K562 (cell line): ENCODE data around the gene BMS1. TPM values are rescaled to one million over a fixed set of nuclear protein-coding genes. Genes with fewer than 3 reads are reported as not detected.

Source experiments
- ATAC-seq: fragments of 200-7000 bp; cut with Tn5 transposase; 3 replicates; pipeline ENCODE4 v1.9.1; 2020; ENCODE audit warnings: moderate library complexity
- BruUV-seq: library from RNA; stranded (reverse); fragments of 400-500 nt; replicated peaks from 2 replicates; lab custom pipeline; 2021; lab: Mats Ljungman, UMichigan
- CTCF ChIA-PET: fragments of 300-600 bp; formaldehyde crosslinking; extraction: SDS; loops from one replicate; lab custom pipeline; 2021; ENCODE audit warnings: low intra/inter-chr PET ratio; lab: Yijun Ruan, JAX
- POLR2A ChIA-PET: fragments of 300-600, 350-650 bp; sonication (Branson Sonifier 250); formaldehyde crosslinking; extraction: SDS; loops from one replicate; lab custom pipeline; 2021; ENCODE audit warnings: antibody characterized with exemption, inconsistent platforms; lab: Yijun Ruan, JAX
- DNase-seq, 4 experiments: peaks; one replicate each; pipeline versions ENCODE4 v3.0.0 to v3.0.0-alpha.2; 2011 to 2018; ENCODE audit warnings: low spot score in 3 of 4, mixed read lengths in 3 of 4; ENCODE audit errors: extremely low read depth in 1 of 4
- FAIRE-seq: peaks from 2 replicates; lab custom pipeline; 2011; peaks lifted over from hg19 to GRCh38; lab: Jason Lieb, UNC
- H2AFZ ChIP-seq: 2 replicates; pipeline ENCODE4 v1.6.0; 2011; ENCODE audit warnings: low read depth, low read length, control low read depth, inconsistent platforms
- H3K27ac ChIP-seq: fragments of 200-600 bp; 3 replicates; pipeline ENCODE4 v1.8.0; 2011; ENCODE audit warnings: low read depth, mild to moderate bottlenecking, control low read depth, inconsistent platforms, low read length, moderate library complexity, mixed read lengths; ENCODE audit errors: extremely low read depth
- H3K27me3 ChIP-seq, 2 experiments: fragments of 300-600 bp in 1 of 2; 2 replicates in 1 of 2; 3 replicates in 1 of 2; pipeline versions ENCODE4 v1.6.0 to v1.8.0; 2011; ENCODE audit warnings: inconsistent platforms in 2 of 2, low read length in 2 of 2, mild to moderate bottlenecking in 1 of 2, mixed read lengths in 1 of 2, moderate library complexity in 1 of 2; ENCODE audit not compliant: control insufficient read depth in 2 of 2, insufficient read depth in 2 of 2
- H3K36me3 ChIP-seq: fragments of 300-600 bp; 3 replicates; pipeline ENCODE4 v1.8.0; 2011; ENCODE audit warnings: mild to moderate bottlenecking, low read length, inconsistent platforms; ENCODE audit not compliant: control insufficient read depth, insufficient read depth
- H3K4me1 ChIP-seq, 2 experiments: fragments of 200-600 bp in 1 of 2; replicated peaks in 1 of 2; 2 replicates in 1 of 2; 3 replicates in 1 of 2; pipeline versions ENCODE4 v1.5.1 to v1.8.0; 2011; ENCODE audit warnings: inconsistent platforms in 2 of 2, low read length in 2 of 2, mild to moderate bottlenecking in 1 of 2, mixed read lengths in 1 of 2, moderate library complexity in 1 of 2; ENCODE audit not compliant: control insufficient read depth in 2 of 2, insufficient read depth in 2 of 2
- H3K4me2 ChIP-seq: 2 replicates; pipeline ENCODE4 v1.6.1; 2011; ENCODE audit warnings: low read length, control low read depth, inconsistent platforms, mixed read lengths; ENCODE audit not compliant: insufficient read depth
- H3K4me3 ChIP-seq: fragments of 200-600 bp; sonication (generic), shearing (Covaris generic); 2 replicates; pipeline ENCODE4 v1.5.1; 2016; ENCODE audit warnings: control low read depth, inconsistent platforms
- H3K79me2 ChIP-seq: fragments of 200-600 bp; 3 replicates; pipeline ENCODE4 v1.8.0; 2011; ENCODE audit warnings: low read length, inconsistent platforms; ENCODE audit not compliant: control insufficient read depth, insufficient read depth
- H3K9ac ChIP-seq, 2 experiments: 2 replicates each; pipeline versions ENCODE4 v1.6.0 to v1.6.1; 2011; ENCODE audit warnings: low read depth in 2 of 2, low read length in 2 of 2, control low read depth in 1 of 2, inconsistent platforms in 1 of 2, mild to moderate bottlenecking in 1 of 2, mixed read lengths in 1 of 2; ENCODE audit not compliant: insufficient read depth in 1 of 2
- H3K9me1 ChIP-seq: one replicate; pipeline ENCODE4 v1.6.0; 2011; ENCODE audit warnings: inconsistent platforms, mild to moderate bottlenecking, low read length, moderate library complexity; ENCODE audit not compliant: control insufficient read depth, insufficient read depth
- H3K9me3 ChIP-seq: replicated peaks from 2 replicates; pipeline ENCODE4 v1.5.1; 2011; ENCODE audit warnings: low read depth, low read length, inconsistent platforms; ENCODE audit not compliant: control insufficient read depth, insufficient read depth
- H4K20me1 ChIP-seq: replicated peaks from 2 replicates; pipeline ENCODE4 v1.6.1; 2011; ENCODE audit warnings: low read length, inconsistent platforms, mixed read lengths; ENCODE audit not compliant: control insufficient read depth, insufficient read depth
- ATF6 ChIP-seq: sonication (generic); formaldehyde crosslinking; IDR thresholded peaks from 2 replicates; pipeline ENCODE4 v1.4.0; 2020; ENCODE audit warnings: mild to moderate bottlenecking, missing genetic modification reagents
- CAMTA2 ChIP-seq: fragments of 250-450 bp; sonication (Bioruptor Pico); conservative IDR thresholded peaks from 2 replicates; pipeline ENCODE4 v1.5.1; 2022
- CBX3 ChIP-seq, 2 experiments: IDR thresholded peaks; 1 replicate in 1 of 2; 2 replicates in 1 of 2; pipeline ENCODE4 v1.6.1; 2012; ENCODE audit warnings: inconsistent platforms in 2 of 2, low read length in 2 of 2, borderline replicate concordance in 1 of 2, control low read depth in 1 of 2
- ELF4 ChIP-seq: fragments of 450-650 bp; formaldehyde crosslinking; IDR thresholded peaks from 2 replicates; pipeline ENCODE4 v1.4.0; 2022; ENCODE audit warnings: missing genetic modification characterization
- ETS2 ChIP-seq: IDR thresholded peaks from 2 replicates; pipeline ENCODE4 v1.6.1; 2016; ENCODE audit warnings: borderline replicate concordance, missing genetic modification characterization, mild to moderate bottlenecking, moderate library complexity, missing compliant biosample characterization; ENCODE audit not compliant: poor library complexity, severe bottlenecking
- GABPB2 ChIP-seq: fragments of 250-450 bp; sonication (Bioruptor Pico); conservative IDR thresholded peaks from 2 replicates; pipeline ENCODE4 v1.5.1; 2021; ENCODE audit warnings: mild to moderate bottlenecking
- HIVEP1 ChIP-seq: fragments of 250-450 bp; sonication (Bioruptor Pico); IDR thresholded peaks from 2 replicates; pipeline ENCODE4 v1.4.0; 2020; ENCODE audit warnings: mild to moderate bottlenecking
- KAT7 ChIP-seq: sonication (generic); formaldehyde crosslinking; IDR thresholded peaks from 2 replicates; pipeline ENCODE4 v1.8.0; 2022; ENCODE audit warnings: missing genetic modification reagents, mild to moderate bottlenecking, borderline replicate concordance
- PHB2 ChIP-seq: fragments of 450-650 bp; IDR thresholded peaks from 2 replicates; pipeline ENCODE4 v1.6.1; 2017; ENCODE audit warnings: low read depth
- POLR2A ChIP-seq: fragments of 450-650 bp; conservative IDR thresholded peaks from 2 replicates; pipeline ENCODE4 v1.6.1; 2016
- RBM25 ChIP-seq: fragments of 200-400 bp; formaldehyde crosslinking; IDR thresholded peaks from 2 replicates; pipeline ENCODE4 v1.6.1; 2018; ENCODE audit warnings: low read length, low read depth, moderate library complexity; ENCODE audit not compliant: severe bottlenecking
- SAFB2 ChIP-seq: fragments of 200-400 bp; formaldehyde crosslinking; IDR thresholded peaks from 2 replicates; pipeline ENCODE4 v1.6.1; 2018; ENCODE audit warnings: borderline replicate concordance, low read length, low read depth, moderate library complexity; ENCODE audit not compliant: severe bottlenecking
- SMARCB1 ChIP-seq: IDR thresholded peaks from 2 replicates; pipeline ENCODE4 v1.6.1; 2011; ENCODE audit warnings: improper control_type of control experiment, low read depth; ENCODE audit not compliant: insufficient read length
- SMC3 ChIP-seq: conservative IDR thresholded peaks from 2 replicates; pipeline ENCODE4 v1.6.1; 2011; ENCODE audit warnings: low read depth, low read length, improper control_type of control experiment; ENCODE audit not compliant: insufficient read depth
- SP2 ChIP-seq: IDR thresholded peaks from 2 replicates; pipeline ENCODE4 v1.6.1; 2011; ENCODE audit warnings: mild to moderate bottlenecking, low read depth, low read length, moderate library complexity; ENCODE audit not compliant: poor library complexity, severe bottlenecking; ENCODE audit errors: extremely low read depth
- TCF7L2 ChIP-seq: fragments of 150-350 bp; IDR thresholded peaks from 2 replicates; pipeline ENCODE4 v1.6.1; 2016; ENCODE audit warnings: low read depth, mild to moderate bottlenecking, low read length, moderate library complexity
- ZNF124 ChIP-seq: sonication (generic); formaldehyde crosslinking; IDR thresholded peaks from 2 replicates; pipeline ENCODE4 v1.8.1; 2022; ENCODE audit warnings: missing genetic modification reagents
- WGBS: fragments of 100-300 bp; shearing (Covaris generic); methylation state at CpG from one replicate; pipeline ENCODE4 v1.1.6; 2016; ENCODE audit warnings: low coverage, mixed read lengths; ENCODE audit not compliant: insufficient coverage; ENCODE audit errors: missing lambda C conversion rate; 5-methylcytosine and 5-hydroxymethylcytosine counted together
- in situ Hi-C: fragments of 300-500 bp; cut with MboI; formaldehyde crosslinking; loops from 4 replicates; pipeline ENCODE4 v1.15.0; 2018; ENCODE audit warnings: inconsistent platforms, mixed read lengths
- intact Hi-C: fragments of 100-400 bp; cut with micrococcal nuclease; formaldehyde crosslinking; loops from 2 replicates; pipeline ENCODE4 v1.14.2; 2022
- polyA plus RNA-seq, 8 experiments: library from polyadenylated mRNA; depleted of rRNA in 4 of 8; stranded (reverse) in 5 of 8; unstranded in 3 of 8; fragments of >200 nt; fragmentation: Nextera tagmentation in 2 of 8; fragmentation: Illumina TruSeq in 1 of 8; extraction: Ambion mirVana in 2 of 8; extraction: Trizol in 1 of 8; gene quantifications; 2 replicates each; pipeline versions ENCODE4 v1.2.1 to v1.2.3, GENCODE V29; 2011 to 2014; ENCODE audit warnings: inconsistent platforms in 1 of 8, missing spikeins in 1 of 8
- total RNA-seq, 7 experiments: library from RNA; depleted of rRNA in 6 of 7; stranded (reverse); fragments of >200 nt in 6 of 7; fragmentation: Illumina TruSeq in 2 of 7; extraction: Trizol in 2 of 7; gene quantifications; 2 replicates each; pipeline versions ENCODE4 v1.2.1 to v1.2.3, GENCODE V29; 2011 to 2021; ENCODE audit warnings: low replicate concordance in 1 of 7

The BMS1 gene
- total and polyA plus RNA-seq, 9 of the 15 experiments (the other 6 are each of a cell fraction or from before 2014, with no cell fraction given): 11.1 to 46.9 (median 32.7) TPM

GRCh38 chr10:42809676-42810075, 27.1 kb downstream of the BMS1 start (continued):
- TF ChIP-seq GABPB2 (CRISPR knock-in tag) (no peak), CAMTA2 (CRISPR knock-in tag) (no peak), ATF6 (CRISPR knock-in tag) (no peak), SMARCB1 (no peak)
- TF ChIP-seq, all 486 proteins: peak for 0

- Histone ChIP-seq H3K4me1 (no peaks in the 10 kb centered on the region), H3K9ac (no peak overlapping the region), H2AFZ (no peak overlapping the region), H3K4me3 (no peak overlapping the region), H3K79me2 (peaks cover 26% of the 10 kb centered on the region), H4K20me1 (no peaks in the 10 kb centered on the region), H3K27me3 (no peaks in the 10 kb centered on the region), H3K9me1 (no peaks in the 10 kb centered on the region), H3K9me3 (no peaks in the 10 kb centered on the region), H3K27ac (no peak overlapping the region), H3K4me2 (no peak overlapping the region), H3K36me3 (peaks cover 75% of the 10 kb centered on the region)
- ChIA-PET POLR2A (interaction anchor here (1.3 kb wide), 1 partner anchor 19 kb away, joined by 5 read pairs; no protein-coding TSS in a partner anchor), CTCF (no interaction called here)
- BruUV-seq: no TSS peak
- ATAC-seq (no peak), DNase-seq (no peak), FAIRE-seq (no peak)
- intact Hi-C loops (no loop called here), in situ Hi-C loops (no loop called here)
- WGBS: 99% methylated on average over 4 of the region's 4 CpGs
- TF ChIP-seq RBM25 (no peak), POLR2A (no peak), ZNF124 (CRISPR knock-in tag) (no peak), SMC3 (no peak), PHB2 (no peak), ELF4 (CRISPR knock-in tag) (no peak), SAFB2 (no peak), CBX3 (IDR thresholded peaks at IDR 0.05; ENCODE audit: borderline replicate concordance in 1 of 2, low read length in 2 of 2) (no peak), KAT7 (no peak), SP2 (no peak), ETS2 (tag) (no peak), HIVEP1 (CRISPR knock-in tag) (no peak), TCF7L2 (no peak)
Measured at GRCh38 chr10:42812028-42812427, 29.4 kb downstream of the BMS1 start.
